Measurements from ENCODE around the gene CAVIN3.

DNA sequence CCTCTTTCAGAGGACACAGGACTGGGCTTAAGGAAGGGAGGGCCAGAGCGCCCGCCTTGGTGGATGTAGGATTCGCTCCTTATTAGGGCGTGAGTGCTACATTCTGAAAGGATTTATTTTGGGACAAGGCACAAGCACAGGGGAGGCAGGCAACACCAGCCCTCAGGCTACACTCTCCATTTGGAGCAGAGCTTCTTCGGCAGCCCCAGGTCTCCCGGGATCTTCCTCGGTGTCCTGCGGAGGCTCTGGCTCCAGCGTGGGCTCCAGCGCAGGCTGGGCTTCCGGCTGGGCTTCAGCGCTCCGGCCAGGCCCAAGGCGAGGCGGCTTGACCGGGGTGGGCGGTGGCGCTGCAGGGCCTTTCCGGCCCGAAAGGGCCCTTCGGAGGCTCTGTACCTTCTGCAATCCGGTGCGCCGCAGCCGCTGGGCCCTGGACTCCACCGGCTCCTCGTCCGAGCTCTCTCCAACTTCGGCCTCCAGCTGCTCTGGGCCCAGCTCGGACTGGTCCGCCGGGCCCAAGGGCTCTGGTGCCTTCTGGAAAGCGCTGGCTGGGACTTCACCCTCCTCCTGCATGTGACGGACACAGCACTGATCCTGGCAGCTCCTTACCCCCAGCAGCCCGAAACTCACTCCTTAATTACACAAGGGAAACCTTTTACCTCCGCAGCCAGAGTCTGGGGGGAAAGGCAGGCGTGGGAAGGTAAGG lies 1.1 kb downstream of the CAVIN3 start:
- TF ChIP-seq, protein P1, sequence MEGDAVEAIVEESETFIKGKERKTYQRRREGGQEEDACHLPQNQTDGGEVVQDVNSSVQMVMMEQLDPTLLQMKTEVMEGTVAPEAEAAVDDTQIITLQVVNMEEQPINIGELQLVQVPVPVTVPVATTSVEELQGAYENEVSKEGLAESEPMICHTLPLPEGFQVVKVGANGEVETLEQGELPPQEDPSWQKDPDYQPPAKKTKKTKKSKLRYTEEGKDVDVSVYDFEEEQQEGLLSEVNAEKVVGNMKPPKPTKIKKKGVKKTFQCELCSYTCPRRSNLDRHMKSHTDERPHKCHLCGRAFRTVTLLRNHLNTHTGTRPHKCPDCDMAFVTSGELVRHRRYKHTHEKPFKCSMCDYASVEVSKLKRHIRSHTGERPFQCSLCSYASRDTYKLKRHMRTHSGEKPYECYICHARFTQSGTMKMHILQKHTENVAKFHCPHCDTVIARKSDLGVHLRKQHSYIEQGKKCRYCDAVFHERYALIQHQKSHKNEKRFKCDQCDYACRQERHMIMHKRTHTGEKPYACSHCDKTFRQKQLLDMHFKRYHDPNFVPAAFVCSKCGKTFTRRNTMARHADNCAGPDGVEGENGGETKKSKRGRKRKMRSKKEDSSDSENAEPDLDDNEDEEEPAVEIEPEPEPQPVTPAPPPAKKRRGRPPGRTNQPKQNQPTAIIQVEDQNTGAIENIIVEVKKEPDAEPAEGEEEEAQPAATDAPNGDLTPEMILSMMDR (conservative IDR thresholded peaks at IDR 0.05; ENCODE audit: low read depth, low read length), result no peak
- TF ChIP-seq CEBPB (IDR thresholded peaks at IDR 0.05; ENCODE audit: low read depth, low read length), result no peak
- no peak for TF ChIP-seq MXI1 (IDR thresholded peaks at IDR 0.05; ENCODE audit: borderline replicate concordance, low read depth, low read length)
- TF ChIP-seq, protein P2, sequence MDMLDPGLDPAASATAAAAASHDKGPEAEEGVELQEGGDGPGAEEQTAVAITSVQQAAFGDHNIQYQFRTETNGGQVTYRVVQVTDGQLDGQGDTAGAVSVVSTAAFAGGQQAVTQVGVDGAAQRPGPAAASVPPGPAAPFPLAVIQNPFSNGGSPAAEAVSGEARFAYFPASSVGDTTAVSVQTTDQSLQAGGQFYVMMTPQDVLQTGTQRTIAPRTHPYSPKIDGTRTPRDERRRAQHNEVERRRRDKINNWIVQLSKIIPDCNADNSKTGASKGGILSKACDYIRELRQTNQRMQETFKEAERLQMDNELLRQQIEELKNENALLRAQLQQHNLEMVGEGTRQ (IDR thresholded peaks at IDR 0.05; ENCODE audit: low read depth, low read length), result no peak
- no peak for TF ChIP-seq POLR2A (IDR thresholded peaks at IDR 0.05; ENCODE audit: low read depth, low read length)
- no peak for TF ChIP-seq RFX5 (IDR thresholded peaks at IDR 0.05; ENCODE audit: low read depth, low read length)
- no peak for TF ChIP-seq FOS (IDR thresholded peaks at IDR 0.05; ENCODE audit: low read depth, low read length)
- TF ChIP-seq BHLHE40 (IDR thresholded peaks at IDR 0.05; ENCODE audit: low read depth, low read length), result no peak
- TF ChIP-seq RAD21 (IDR thresholded peaks at IDR 0.05; ENCODE audit: low read length), result no peak
- no peak for TF ChIP-seq SMC3 (IDR thresholded peaks at IDR 0.05; ENCODE audit: low read depth, low read length)
- TF ChIP-seq MAZ (IDR thresholded peaks at IDR 0.05; ENCODE audit: borderline replicate concordance, low read depth, low read length), result peak; percentile 17; the same call in 1 of the 2 replicates
